Measurements from ENCODE around the gene IFIT3. TPM values are rescaled to one million over a fixed set of nuclear protein-coding genes. Genes with fewer than 3 reads are reported as not detected.

The IFIT3 gene
- total RNA-seq, 2 experiments from 2014 or later: 11.5 to 12.8 TPM

DNA sequence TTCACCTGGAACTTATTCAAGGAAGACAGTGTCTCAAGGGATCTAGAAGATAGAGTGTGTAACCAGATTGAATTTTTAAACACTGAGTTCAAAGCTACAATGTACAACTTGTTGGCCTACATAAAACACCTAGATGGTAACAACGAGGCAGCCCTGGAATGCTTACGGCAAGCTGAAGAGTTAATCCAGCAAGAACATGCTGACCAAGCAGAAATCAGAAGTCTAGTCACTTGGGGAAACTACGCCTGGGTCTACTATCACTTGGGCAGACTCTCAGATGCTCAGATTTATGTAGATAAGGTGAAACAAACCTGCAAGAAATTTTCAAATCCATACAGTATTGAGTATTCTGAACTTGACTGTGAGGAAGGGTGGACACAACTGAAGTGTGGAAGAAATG is 10.9 kb downstream of the IFIT3 start:
- ATAC-seq (ENCODE audit: poor library complexity) (no peak), DNase-seq (no peak)
- H3K27me3 ChIP-seq (ENCODE audit: control insufficient read depth in 1 of 2, insufficient read depth in 2 of 2, low read length in 2 of 2): no peaks in the 10 kb centered on the region
- Mint-ChIP-seq H3K4me1 (ENCODE audit: low read depth) (peaks cover 38% of the 10 kb centered on the region), H3K27ac (no peak overlapping the region), H3K4me3 (no peak overlapping the region), H3K36me3 (ENCODE audit: low read depth) (peaks cover 41% of the 10 kb centered on the region), H3K9me3 (no peaks in the 10 kb centered on the region), H3K27me3 (no peaks in the 10 kb centered on the region)
- no peak overlapping the region for H3K4me3 ChIP-seq (ENCODE audit: low read length)
- CTCF ChIA-PET: no interaction called here
- H3K27ac ChIP-seq (ENCODE audit: low read depth in 1 of 2, low read length in 2 of 2): no peak overlapping the region
- H3K36me3 ChIP-seq (ENCODE audit: insufficient read depth, low read length): peaks cover 6% of the 10 kb centered on the region
- POLR2A ChIA-PET: interaction anchor here (1.0 to 1.7 kb wide), 3 partner anchors 14 to 37 kb away, joined by 3 to 7 read pairs (median 4); partner anchors contain the start of gene IFIT2
- H3K4me1 ChIP-seq (ENCODE audit: insufficient read depth, low read length): peaks cover 26% of the 10 kb centered on the region
- intact Hi-C loops (cut with DNase I, micrococcal nuclease): loop anchor here in 1 of 2 experiments (5.0 kb wide), 1 partner anchor 74 kb away; the partner anchor contains the start of gene IFIT5
- no peaks in the 10 kb centered on the region for H3K9me3 ChIP-seq (ENCODE audit: control insufficient read depth in 1 of 2, insufficient read depth in 1 of 2, low read length in 2 of 2)
- TF ChIP-seq, protein P1, sequence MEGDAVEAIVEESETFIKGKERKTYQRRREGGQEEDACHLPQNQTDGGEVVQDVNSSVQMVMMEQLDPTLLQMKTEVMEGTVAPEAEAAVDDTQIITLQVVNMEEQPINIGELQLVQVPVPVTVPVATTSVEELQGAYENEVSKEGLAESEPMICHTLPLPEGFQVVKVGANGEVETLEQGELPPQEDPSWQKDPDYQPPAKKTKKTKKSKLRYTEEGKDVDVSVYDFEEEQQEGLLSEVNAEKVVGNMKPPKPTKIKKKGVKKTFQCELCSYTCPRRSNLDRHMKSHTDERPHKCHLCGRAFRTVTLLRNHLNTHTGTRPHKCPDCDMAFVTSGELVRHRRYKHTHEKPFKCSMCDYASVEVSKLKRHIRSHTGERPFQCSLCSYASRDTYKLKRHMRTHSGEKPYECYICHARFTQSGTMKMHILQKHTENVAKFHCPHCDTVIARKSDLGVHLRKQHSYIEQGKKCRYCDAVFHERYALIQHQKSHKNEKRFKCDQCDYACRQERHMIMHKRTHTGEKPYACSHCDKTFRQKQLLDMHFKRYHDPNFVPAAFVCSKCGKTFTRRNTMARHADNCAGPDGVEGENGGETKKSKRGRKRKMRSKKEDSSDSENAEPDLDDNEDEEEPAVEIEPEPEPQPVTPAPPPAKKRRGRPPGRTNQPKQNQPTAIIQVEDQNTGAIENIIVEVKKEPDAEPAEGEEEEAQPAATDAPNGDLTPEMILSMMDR (IDR thresholded peaks at IDR 0.05): no peak

DNA sequence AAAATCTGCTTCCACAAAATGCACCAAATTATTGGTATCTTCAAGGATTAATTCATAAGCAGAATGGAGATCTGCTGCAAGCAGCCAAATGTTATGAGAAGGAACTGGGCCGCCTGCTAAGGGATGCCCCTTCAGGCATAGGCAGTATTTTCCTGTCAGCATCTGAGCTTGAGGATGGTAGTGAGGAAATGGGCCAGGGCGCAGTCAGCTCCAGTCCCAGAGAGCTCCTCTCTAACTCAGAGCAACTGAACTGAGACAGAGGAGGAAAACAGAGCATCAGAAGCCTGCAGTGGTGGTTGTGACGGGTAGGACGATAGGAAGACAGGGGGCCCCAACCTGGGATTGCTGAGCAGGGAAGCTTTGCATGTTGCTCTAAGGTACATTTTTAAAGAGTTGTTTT is 12.1 kb downstream of the IFIT3 start:
- H3K36me3 Mint-ChIP-seq (ENCODE audit: low read depth): peaks cover 41% of the 10 kb centered on the region
- H3K27me3 Mint-ChIP-seq: no peaks in the 10 kb centered on the region
- no peak overlapping the region for H3K4me3 Mint-ChIP-seq

DNA sequence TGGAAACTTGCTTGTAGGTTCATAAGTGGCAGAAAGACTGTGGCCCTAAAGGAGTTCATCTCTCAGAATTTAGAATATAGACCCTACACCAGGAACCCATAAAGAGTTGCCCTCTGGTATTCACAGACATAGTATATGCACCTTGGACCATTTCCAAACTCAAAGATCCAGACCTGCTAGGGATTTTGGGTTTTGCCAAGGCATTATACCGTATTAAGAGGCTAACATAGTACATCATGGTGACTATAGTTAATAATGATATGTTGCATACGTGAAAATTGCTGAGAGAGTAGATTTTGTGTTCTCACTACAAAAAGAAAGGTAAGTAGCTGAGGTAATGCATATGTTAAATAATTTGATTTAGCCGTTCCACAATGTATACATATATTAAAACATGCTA is 13.9 kb downstream of the IFIT3 start:
- H3K4me3 ChIP-seq (ENCODE audit: low read length): no peak overlapping the region

More for the DNA sequence above, 12.1 kb downstream of the IFIT3 start:
- ATAC-seq (ENCODE audit: poor library complexity): no peak
- intact Hi-C loops (cut with DNase I, micrococcal nuclease): loop anchor here in 1 of 2 experiments (5.0 kb wide), 1 partner anchor 72 kb away; the partner anchor contains the start of gene IFIT5
- H3K4me1 ChIP-seq (ENCODE audit: insufficient read depth, low read length): peaks cover 14% of the 10 kb centered on the region
- H3K36me3 ChIP-seq (ENCODE audit: insufficient read depth, low read length): peaks cover 6% of the 10 kb centered on the region
- H3K9me3 ChIP-seq (ENCODE audit: control insufficient read depth in 1 of 2, insufficient read depth in 1 of 2, low read length in 2 of 2): no peaks in the 10 kb centered on the region
- H3K4me3 ChIP-seq (ENCODE audit: low read length): no peak overlapping the region
- Mint-ChIP-seq H3K27ac (no peak overlapping the region), H3K4me1 (ENCODE audit: low read depth) (peaks cover 31% of the 10 kb centered on the region), H3K9me3 (no peaks in the 10 kb centered on the region)
- DNase-seq: no peak
- TF ChIP-seq, protein P1 (IDR thresholded peaks at IDR 0.05): no peak
- no peaks in the 10 kb centered on the region for H3K27me3 ChIP-seq (ENCODE audit: control insufficient read depth in 1 of 2, insufficient read depth in 2 of 2, low read length in 2 of 2)
- ChIA-PET POLR2A (interaction anchor here (1.9 kb wide), 1 partner anchor 38 kb away, joined by 8 read pairs; the partner anchor contains the start of gene IFIT2), CTCF (no interaction called here)
- H3K27ac ChIP-seq (ENCODE audit: low read depth in 1 of 2, low read length in 2 of 2): no peak overlapping the region

More for the DNA sequence above, 13.9 kb downstream of the IFIT3 start:
- Mint-ChIP-seq H3K4me3 (no peak overlapping the region), H3K4me1 (ENCODE audit: low read depth) (peaks cover 13% of the 10 kb centered on the region), H3K27me3 (no peaks in the 10 kb centered on the region), H3K27ac (no peak overlapping the region), H3K36me3 (ENCODE audit: low read depth) (peaks cover 41% of the 10 kb centered on the region), H3K9me3 (no peaks in the 10 kb centered on the region)
- Histone ChIP-seq H3K27me3 (ENCODE audit: control insufficient read depth in 1 of 2, insufficient read depth in 2 of 2, low read length in 2 of 2) (no peaks in the 10 kb centered on the region), H3K36me3 (ENCODE audit: insufficient read depth, low read length) (peaks cover 6% of the 10 kb centered on the region), H3K9me3 (ENCODE audit: control insufficient read depth in 1 of 2, insufficient read depth in 1 of 2, low read length in 2 of 2) (no peaks in the 10 kb centered on the region), H3K27ac (ENCODE audit: low read depth in 1 of 2, low read length in 2 of 2) (no peak overlapping the region), H3K4me1 (ENCODE audit: insufficient read depth, low read length) (peaks cover 7% of the 10 kb centered on the region)
- CTCF ChIA-PET: interaction anchor here (0.9 kb wide), 1 partner anchor 28 kb away, joined by 4 read pairs; no protein-coding TSS in a partner anchor
- ATAC-seq (ENCODE audit: poor library complexity) (no peak), DNase-seq (no peak)
- POLR2A ChIA-PET: no interaction called here
- TF ChIP-seq, protein P1 (IDR thresholded peaks at IDR 0.05): no peak
- intact Hi-C loops (cut with DNase I, micrococcal nuclease): no loop called here
